ENCODE data around the gene CYP26C1.

Gene CYP26C1

GRCh38 chr10:93059975-93060886 lies at the start of gene CYP26C1:
Gene CYP26C1 (plus strand): TSS chr10:93060798. CDS start chr10:93061264, 466 bp downstream.
- in situ Hi-C loops (cut with MboI; ENCODE audit: low sequenced_read_pairs): no loop called here

GRCh38 chr10:93015722-93016121 lies 44.9 kb upstream of the CYP26C1 start:
- in situ Hi-C loops (cut with MboI; ENCODE audit: low sequenced_read_pairs): no loop called here

- in situ Hi-C loops (cut with MboI; ENCODE audit: low sequenced_read_pairs): no loop called here
Measured at GRCh38 chr10:93023013-93023650, 37.5 kb upstream of the CYP26C1 start.

- in situ Hi-C loops (cut with MboI; ENCODE audit: low sequenced_read_pairs): no loop called here
Measured at GRCh38 chr10:93026072-93026471, 34.5 kb upstream of the CYP26C1 start.

GRCh38 chr10:93027508-93027907 lies 33.1 kb upstream of the CYP26C1 start:
- in situ Hi-C loops (cut with MboI; ENCODE audit: low sequenced_read_pairs): no loop called here

GRCh38 chr10:93028883-93029282 lies 31.7 kb upstream of the CYP26C1 start:
- in situ Hi-C loops (cut with MboI; ENCODE audit: low sequenced_read_pairs): no loop called here

- in situ Hi-C loops (cut with MboI; ENCODE audit: low sequenced_read_pairs): no loop called here
Measured at GRCh38 chr10:93030409-93030808, 30.2 kb upstream of the CYP26C1 start.

GRCh38 chr10:93032105-93032808 lies 28.3 kb upstream of the CYP26C1 start:
- in situ Hi-C loops (cut with MboI; ENCODE audit: low sequenced_read_pairs): no loop called here

- in situ Hi-C loops (cut with MboI; ENCODE audit: low sequenced_read_pairs): no loop called here
Measured at GRCh38 chr10:93032809-93033137, 27.8 kb upstream of the CYP26C1 start.

GRCh38 chr10:93034426-93034825 lies 26.2 kb upstream of the CYP26C1 start:
- in situ Hi-C loops (cut with MboI; ENCODE audit: low sequenced_read_pairs): no loop called here

- in situ Hi-C loops (cut with MboI; ENCODE audit: low sequenced_read_pairs): no loop called here
Measured at GRCh38 chr10:93039110-93039509, 21.5 kb upstream of the CYP26C1 start.

- in situ Hi-C loops (cut with MboI; ENCODE audit: low sequenced_read_pairs): no loop called here
Measured at GRCh38 chr10:93039721-93040120, 20.9 kb upstream of the CYP26C1 start.

- in situ Hi-C loops (cut with MboI; ENCODE audit: low sequenced_read_pairs): no loop called here
Measured at GRCh38 chr10:93054486-93054885, 6.1 kb upstream of the CYP26C1 start.

- in situ Hi-C loops (cut with MboI; ENCODE audit: low sequenced_read_pairs): no loop called here
Measured at GRCh38 chr10:93058139-93058538, 2.5 kb upstream of the CYP26C1 start.

GRCh38 chr10:93060887-93061593 lies 442 bp downstream of the CYP26C1 start:
- in situ Hi-C loops (cut with MboI; ENCODE audit: low sequenced_read_pairs): no loop called here

- in situ Hi-C loops (cut with MboI; ENCODE audit: low sequenced_read_pairs): no loop called here
Measured at GRCh38 chr10:93061594-93062513, 1.3 kb downstream of the CYP26C1 start.

GRCh38 chr10:93062514-93063143 lies 2.0 kb downstream of the CYP26C1 start:
- in situ Hi-C loops (cut with MboI; ENCODE audit: low sequenced_read_pairs): no loop called here

- in situ Hi-C loops (cut with MboI; ENCODE audit: low sequenced_read_pairs): no loop called here
Measured at GRCh38 chr10:93063144-93063976, 2.8 kb downstream of the CYP26C1 start.

Data from HL-60/S4 treated with phorbol 12-myristate 13-acetate at 8.2 ng/mL for 4 days and 3 days (cell line).